Glomerular visceral epithelial cell (primary cell): ENCODE measurements around the gene TRANK1.
A peak's percentile ranks its signal among the peaks of the same experiment; 100 is the strongest.
"Not testable (repeated sequence)": the region's sequence is repeated elsewhere in the genome, so short reads cannot be mapped to it uniquely, and the experiment has no call there.

ENCODE experiments used
- DNase-seq: peaks from one replicate; pipeline ENCODE4 v3.0.0-alpha.2; 2016; ENCODE audit errors: extremely low spot score

The TRANK1 gene

GRCh38 chr3:36920884-36921567, 23.8 kb downstream of the TRANK1 start:
- no peak for DNase-seq

GRCh38 chr3:36919439-36920160, 25.3 kb downstream of the TRANK1 start:
- DNase-seq, result no peak

- no peak for DNase-seq
These were observed 26.8 kb downstream of the TRANK1 start for GRCh38 chr3:36918050-36918449.

GRCh38 chr3:36911990-36912804, 32.7 kb downstream of the TRANK1 start:
- peak; percentile 77 for DNase-seq

- no peak for DNase-seq
These were observed 35.2 kb downstream of the TRANK1 start for GRCh38 chr3:36909666-36910065.

GRCh38 chr3:36909181-36909580, 35.7 kb downstream of the TRANK1 start:
- no peak for DNase-seq

GRCh38 chr3:36908647-36909180, 36.1 kb downstream of the TRANK1 start:
- no peak for DNase-seq

GRCh38 chr3:36907911-36908646, 36.8 kb downstream of the TRANK1 start:
- peak; percentile 62 for DNase-seq

GRCh38 chr3:36906504-36907149, 38.2 kb downstream of the TRANK1 start:
- DNase-seq, result no peak

- no peak for DNase-seq
These were observed 39.3 kb downstream of the TRANK1 start for GRCh38 chr3:36905545-36905944.

GRCh38 chr3:36904641-36905040, 40.2 kb downstream of the TRANK1 start:
- DNase-seq, result peak; percentile 5

- DNase-seq, result not testable (repeated sequence)
These were observed 40.8 kb downstream of the TRANK1 start for GRCh38 chr3:36904065-36904464.

- DNase-seq, result no peak
These were observed 41.6 kb downstream of the TRANK1 start for GRCh38 chr3:36903119-36903882.

GRCh38 chr3:36901588-36901987, 43.3 kb downstream of the TRANK1 start:
- no peak for DNase-seq

- no peak for DNase-seq
These were observed 44.1 kb downstream of the TRANK1 start for GRCh38 chr3:36900474-36901443.

- DNase-seq, result no peak
These were observed 49.1 kb downstream of the TRANK1 start for GRCh38 chr3:36895496-36896409.

GRCh38 chr3:36894914-36895313, 49.9 kb downstream of the TRANK1 start:
- DNase-seq, result no peak

- no peak for DNase-seq
These were observed 51.0 kb downstream of the TRANK1 start for GRCh38 chr3:36893826-36894225.
